HG03025 (cell line): ENCODE data around the gene RETREG1.
"Not testable (repeated sequence)": the region's sequence is repeated elsewhere in the genome, so short reads cannot be mapped to it uniquely, and the experiment has no call there.

Experiments
- ATAC-seq: cut with Tn5 transposase; IDR thresholded peaks from one replicate; pipeline ENCODE4 v1.9.1; 2021; ENCODE audit warnings: mild to moderate bottlenecking, moderate library complexity; ENCODE audit not compliant: unreplicated experiment, low FRiP score

RETREG1 gene, protein sequence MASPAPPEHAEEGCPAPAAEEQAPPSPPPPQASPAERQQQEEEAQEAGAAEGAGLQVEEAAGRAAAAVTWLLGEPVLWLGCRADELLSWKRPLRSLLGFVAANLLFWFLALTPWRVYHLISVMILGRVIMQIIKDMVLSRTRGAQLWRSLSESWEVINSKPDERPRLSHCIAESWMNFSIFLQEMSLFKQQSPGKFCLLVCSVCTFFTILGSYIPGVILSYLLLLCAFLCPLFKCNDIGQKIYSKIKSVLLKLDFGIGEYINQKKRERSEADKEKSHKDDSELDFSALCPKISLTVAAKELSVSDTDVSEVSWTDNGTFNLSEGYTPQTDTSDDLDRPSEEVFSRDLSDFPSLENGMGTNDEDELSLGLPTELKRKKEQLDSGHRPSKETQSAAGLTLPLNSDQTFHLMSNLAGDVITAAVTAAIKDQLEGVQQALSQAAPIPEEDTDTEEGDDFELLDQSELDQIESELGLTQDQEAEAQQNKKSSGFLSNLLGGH

DNA sequence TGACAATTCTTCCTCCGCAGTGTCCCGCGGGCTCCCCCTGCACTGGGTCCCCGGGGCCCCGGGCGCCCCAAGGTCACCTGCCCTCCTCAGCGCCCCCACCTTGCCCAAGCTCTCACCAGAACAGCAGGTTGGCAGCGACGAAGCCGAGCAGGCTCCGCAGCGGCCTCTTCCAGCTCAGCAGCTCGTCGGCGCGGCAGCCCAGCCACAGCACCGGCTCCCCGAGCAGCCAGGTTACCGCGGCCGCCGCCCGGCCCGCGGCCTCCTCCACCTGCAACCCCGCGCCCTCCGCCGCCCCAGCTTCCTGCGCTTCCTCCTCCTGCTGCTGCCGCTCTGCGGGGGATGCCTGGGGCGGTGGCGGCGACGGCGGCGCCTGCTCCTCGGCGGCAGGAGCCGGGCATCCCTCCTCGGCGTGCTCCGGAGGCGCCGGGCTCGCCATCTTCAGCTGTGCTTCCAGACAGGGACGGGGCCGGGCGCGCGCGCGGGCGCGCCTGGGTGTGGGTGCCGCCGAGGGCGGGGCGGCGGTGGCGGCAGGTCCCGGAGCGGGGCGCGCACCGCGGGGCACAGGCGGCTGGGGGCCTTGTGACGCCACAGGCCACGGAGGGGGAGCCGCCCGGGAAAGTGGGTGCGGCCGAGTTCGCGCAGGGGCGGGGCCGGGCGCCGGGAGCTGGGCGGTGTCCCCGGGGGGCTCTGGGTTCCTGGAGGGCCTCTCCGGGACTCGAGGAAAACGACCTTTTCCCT lies at the start of gene RETREG1:
RETREG1 (minus strand) TSS at position 462 of the 738 bp plus-strand sequence; CDS start at position 436, 26 bp downstream.
- no peak for ATAC-seq

DNA sequence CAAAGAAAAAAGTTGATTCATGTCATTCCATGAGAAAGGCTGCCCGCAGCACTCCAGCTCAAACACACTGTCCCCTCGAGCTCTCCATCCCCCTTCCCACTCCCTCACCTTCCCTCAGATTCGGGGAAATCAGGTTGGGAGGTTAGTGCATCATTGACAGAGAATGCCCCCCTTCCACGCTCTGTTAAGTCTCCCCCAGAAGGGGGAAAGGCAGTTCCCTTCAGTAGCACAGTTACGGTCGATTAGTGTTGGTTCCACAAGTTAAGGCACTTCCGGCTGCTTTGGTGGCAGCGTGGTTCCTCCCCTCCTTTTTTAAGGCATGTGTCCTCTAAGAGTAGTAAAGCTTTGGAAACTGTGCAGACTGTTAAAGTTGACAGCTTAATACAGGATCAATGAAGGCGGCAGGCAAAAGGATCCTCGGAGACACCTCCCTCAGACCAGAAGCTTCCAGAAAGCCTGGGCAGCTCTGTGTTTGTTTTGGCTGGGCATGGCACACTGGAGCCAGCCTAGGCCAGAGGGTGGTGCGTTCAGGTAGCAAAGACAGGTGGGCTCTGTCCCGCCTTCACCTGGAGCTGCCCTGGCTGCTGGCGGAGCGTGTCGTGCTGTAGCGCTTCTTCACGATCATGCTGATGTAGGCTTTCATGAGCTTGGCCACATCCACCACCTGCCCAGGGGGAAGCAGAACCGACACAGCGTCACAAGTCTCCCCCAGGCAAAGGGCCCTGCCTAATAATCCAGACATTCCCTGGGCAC lies 49.5 kb upstream of the RETREG1 start:
- no peak for ATAC-seq

DNA sequence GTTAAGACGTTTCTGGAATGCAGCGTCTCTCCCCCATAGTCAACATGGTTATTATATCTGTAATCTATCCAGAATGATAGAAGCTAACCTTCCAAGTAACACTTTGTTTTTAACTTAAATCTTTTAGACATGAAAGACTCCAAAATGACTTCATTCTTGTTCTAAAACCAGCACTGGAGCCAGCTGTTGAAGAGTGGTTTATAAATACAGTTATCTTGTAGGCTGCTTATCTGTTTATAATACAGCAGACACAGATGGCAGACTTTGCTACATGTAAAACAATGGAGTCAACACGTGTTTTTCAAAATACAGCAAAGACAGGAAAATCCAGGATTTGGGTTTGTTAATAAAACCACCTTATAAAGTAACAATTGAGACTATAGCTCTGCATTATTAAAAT lies 48.8 kb upstream of the RETREG1 start:
- ATAC-seq = no peak

DNA sequence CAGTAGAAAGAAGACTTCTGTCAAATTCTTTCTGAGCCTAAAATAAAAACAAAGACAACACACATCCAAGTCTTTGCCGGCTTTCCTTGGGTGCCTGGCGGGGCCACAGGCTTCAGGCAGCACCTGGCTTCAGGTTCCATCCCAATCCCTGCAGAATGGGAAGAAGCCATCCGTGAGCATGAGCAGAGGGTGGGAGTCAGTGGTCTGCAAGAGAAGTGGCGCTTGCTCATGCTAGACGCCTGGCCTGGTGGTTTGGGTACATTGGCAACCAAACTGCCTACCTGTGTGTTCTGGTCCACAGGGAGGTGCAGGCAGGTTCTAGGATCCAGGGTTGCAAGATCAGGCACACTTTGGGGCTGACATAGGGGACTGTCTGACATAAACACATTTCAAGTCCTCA lies 47.6 kb upstream of the RETREG1 start:
- no peak for ATAC-seq

DNA sequence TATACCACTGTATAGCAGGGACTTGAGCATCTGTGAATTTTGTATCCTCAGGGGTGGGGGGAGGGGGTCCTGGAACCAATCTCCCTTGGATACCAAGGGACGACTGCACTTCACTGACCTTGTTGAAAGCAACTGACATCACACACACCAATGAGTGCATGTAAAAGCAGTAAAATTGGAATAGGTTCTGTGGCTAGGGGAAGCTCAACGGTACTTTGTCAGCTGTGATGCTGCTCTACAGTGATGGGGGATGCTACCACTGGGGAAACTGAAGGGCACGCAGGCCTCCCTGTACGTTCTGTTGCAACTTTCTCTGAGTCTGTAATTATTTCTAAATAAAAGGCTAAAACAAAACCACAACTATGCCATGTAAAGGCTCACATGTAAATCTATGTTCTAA lies 47.0 kb upstream of the RETREG1 start:
- no peak for ATAC-seq

DNA sequence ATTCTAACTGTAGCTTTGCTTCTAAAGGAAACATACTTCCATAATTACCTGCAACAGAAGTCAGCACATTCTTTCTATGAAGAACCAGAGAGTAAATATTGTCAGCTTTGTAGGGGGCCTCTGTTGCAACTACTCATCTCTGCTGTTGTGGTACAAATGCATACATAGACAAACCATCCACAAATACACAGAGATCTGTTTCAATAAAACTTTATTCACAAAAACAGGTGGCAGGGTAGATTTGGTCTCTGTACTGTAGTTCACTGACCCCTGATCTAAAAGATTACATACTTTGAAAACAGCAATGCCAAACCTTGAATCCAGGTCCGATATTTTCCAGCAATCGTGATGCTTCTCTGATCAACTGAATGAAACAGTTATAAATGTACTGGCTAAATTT lies 44.9 kb upstream of the RETREG1 start:
- ATAC-seq = no peak

DNA sequence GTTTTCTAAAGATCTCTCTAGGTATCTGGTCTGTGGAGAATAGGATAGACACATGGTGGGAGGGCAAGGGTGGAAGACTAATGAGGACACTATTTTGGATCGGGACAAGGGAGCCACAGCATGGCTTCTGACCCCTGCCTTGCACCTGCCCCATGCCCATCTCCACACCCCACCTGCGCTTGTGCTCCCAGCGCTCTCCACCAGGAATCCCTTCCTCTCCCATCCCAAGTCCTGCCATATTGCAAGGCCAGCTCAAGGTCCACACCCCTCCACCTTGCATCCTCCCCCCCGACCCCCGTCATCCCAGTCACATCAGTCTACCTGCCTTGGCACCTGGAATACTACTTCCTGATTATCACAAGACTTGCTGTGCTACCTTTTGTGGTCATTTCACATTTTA lies 44.2 kb upstream of the RETREG1 start:
- no peak for ATAC-seq

DNA sequence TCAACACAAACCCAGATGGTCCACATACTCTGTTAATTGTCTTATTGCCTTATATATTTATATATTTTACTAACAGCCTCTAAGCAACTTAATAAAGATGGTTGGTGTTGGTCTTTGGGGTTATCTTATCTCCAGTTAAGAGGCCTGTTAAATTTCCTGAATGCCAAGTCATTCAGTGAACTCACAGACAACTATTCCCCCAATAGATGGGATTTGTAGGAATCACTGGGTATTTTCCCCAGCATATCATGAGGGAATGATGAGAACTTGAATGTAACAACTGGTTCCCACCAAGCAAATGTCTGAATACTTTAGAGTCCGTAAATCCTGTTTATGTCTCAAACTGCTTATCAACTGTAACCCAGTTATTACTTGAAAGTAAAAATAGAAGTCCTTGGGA lies 42.7 kb upstream of the RETREG1 start:
- no peak for ATAC-seq

DNA sequence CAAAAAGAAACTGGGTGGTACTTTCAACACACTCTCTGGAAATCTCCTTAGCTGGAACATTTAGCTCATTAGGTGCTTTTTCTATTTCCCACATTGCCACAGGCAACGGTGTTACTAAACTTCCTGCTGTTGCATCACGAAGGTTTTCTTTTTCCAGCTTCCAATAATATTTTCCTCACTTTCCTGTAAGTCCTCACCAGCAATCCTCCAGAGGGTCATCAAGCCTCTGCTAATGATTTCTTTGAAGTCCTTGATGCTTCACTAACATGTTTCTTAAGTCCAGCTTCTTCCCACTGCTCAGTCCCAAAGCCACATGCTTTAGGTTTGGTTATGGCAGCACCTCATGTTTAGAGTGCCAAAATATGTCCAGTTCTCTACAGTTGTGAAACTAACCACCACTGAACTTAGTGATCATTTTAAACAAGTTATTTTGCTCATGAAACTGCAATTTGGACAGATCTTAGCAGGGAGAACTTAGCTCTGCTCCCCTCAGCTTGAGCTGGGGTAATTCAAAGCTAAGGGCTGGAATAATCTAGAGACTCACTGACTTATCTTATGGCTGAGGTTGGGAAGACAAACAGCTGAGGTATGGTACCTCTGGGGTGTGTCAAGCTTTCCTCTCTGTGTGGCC lies 39.9 kb upstream of the RETREG1 start:
- no peak for ATAC-seq

DNA sequence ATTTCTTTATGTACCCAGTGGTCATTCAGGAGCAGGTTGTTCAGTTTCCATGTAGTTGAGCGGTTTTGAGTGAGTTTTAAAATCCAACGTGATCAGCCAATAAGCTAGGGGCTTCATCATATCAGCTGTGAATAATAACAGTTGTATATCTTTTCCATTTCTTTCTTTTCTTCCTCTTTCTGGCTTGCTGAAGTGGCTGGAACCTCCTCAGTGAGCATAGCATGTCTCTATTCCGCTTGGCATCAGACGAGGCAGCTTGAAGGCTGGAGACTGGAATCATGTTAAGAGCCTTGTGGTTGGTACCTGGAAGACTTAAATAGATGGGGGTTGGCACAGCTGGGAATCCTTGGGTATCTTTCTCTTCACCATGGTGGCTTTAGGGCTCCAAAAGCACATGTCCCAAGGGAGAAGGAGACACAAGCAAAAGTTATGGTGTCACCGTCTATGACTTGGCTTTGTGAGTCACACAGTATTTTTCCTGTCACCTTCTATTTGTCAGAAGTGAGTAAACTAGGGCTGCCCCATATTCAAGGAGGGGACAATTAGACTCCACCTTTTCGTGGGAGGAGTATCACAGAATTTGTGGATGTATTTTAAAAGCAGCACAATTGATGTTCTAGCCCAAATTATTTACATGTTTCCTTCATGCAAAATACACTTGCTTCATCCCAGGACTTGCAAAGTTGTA lies 38.0 kb upstream of the RETREG1 start:
- ATAC-seq = no peak

DNA sequence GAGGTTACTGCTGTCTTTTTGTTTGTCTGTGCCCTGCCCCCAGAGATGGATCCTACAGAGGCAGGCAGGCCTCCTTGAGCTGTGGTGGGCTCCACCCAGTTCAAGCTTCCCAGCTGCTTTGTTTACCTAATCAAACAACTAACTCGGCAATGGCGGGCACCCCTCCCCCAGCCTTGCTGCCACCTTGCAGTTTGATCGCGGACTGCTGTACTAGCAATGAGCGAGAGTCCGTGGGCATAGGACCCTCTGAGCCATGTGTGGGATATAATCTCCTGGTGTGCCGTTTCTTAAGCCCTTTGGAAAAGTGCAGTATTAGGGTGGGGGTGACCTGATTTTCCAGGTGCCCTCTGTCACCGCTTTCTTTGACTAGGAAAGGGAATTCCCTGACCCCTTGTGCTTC lies 31.9 kb upstream of the RETREG1 start:
- ATAC-seq = not testable (repeated sequence)

DNA sequence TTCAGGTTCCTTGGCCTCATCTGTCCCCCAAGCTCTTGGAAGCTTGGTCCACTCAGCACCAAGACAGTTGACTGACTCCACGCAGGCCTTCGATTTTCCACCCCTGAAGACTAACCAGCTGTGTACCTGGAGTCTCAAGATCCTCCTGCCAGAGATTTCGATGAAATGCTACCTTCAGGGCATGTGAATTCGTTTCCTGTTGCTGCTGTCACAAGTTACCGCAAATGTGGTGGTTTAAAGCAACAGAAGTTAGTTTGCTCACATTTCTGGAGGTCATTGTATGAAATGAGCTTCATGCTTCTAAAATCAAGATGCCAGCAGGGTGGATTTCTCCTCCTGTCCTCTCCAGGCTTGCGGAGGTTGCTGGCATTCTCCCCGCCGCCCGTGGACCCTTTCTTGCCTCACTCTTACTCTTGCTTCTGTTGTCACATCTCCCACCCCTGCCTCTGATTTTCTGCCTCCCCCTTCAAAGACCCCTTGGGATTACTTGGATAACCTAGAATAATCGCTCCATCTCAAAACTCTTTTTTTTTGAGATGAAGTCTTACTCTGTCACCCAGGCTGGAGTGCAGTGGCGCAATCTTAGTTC lies 27.6 kb upstream of the RETREG1 start:
- no peak for ATAC-seq

DNA sequence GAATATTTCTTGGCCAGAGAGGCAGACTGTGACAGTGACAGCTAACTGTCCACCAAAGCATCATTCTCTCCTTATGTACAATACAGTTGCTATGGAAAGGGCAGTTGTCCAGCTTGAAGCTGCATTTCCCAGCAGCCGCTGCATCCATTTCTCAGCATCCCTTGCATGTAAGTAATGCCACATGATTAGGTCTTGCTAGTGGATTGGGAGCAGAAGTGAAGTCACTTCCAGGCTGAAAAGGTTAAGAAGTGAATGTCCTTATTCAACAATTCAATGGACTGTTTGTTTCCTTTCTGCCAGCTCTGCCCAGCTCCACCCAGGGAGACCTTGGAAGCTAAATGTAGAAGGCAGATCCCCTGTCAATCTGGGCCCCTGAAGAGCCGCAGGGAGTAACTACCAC lies 26.1 kb upstream of the RETREG1 start:
- no peak for ATAC-seq

DNA sequence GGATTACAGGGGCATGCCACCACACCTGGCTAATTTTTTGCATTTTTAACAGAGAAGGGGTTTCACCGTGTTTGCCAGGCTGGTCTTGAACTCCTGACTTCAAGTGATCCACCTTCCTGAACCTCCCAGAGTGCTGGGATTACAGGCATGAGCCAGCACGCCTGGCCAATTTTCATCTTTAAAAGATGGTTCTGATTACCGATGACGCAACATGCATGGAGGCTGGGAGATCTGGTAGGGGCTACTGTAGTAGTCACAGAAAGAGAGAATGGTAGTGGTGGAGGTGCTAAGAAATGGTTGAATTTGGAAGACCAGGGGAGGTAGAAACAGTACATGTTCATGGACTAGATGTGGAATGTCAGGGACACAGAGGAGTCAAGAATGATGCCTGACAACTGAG lies 22.4 kb upstream of the RETREG1 start:
- ATAC-seq = no peak

DNA sequence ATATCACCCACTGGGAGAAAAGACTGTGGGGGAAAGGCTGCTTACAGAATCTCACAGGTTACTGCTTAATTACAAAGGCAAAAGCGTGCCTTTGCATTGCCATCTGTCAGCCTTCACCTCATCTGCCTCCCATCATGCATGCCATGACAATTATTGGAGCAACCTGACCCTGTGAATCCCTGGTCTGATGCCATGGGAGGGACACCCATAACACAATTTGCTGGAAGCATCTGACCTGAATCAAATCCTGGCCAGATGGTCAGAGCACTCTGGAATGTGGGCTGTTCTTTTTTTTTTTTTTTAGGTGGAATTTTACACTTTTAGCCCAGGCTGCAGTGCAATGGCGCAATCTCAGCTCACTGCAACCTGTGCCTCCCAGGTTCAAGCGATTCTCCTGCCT lies 11.6 kb upstream of the RETREG1 start:
- ATAC-seq = no peak

DNA sequence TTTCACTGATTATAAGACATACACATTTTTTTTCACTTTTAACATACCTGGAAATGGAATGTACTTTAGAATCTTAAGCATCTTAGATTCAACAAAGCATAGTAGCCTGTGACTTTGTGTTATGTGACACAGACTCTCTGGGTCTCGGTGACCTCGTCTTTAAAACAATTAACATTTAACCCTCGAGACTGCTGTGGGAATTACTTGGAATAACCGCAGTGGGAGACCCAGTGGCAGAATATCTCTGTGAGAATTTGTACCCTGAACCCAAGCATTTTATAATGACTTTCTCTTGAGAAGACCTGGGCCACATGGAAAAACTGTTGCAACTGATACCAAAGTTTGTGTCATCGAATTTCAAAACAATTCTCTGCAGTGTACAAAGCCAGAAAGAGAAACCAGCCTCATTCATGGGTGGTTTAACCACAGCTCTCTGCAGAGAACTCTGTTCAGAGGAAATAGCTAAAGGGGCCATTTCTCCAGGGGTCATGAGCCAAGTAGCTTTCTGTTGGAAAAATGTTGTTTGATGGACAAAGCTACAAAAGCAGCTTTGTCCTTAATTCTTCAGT lies 10.0 kb upstream of the RETREG1 start:
- peak; percentile 60 for ATAC-seq

DNA sequence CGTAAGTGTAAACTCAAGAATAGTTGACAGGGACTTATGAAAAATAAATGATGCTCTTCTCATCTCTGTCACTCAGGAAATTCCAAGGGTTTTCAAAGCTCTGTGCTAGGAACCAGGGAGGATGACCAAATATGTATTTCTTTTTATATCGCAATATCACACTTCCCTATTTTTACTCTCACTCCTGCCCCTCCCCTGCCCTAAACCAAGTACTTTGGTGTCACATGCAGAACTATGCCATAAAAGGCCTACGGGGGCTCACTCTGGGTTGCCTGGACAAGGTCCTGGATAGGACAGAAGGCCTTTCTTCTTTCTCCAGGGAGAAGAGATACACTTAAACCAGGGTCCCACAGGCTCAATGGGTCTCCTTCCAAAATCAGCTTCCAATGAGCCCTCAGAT lies 8.3 kb upstream of the RETREG1 start:
- no peak for ATAC-seq

DNA sequence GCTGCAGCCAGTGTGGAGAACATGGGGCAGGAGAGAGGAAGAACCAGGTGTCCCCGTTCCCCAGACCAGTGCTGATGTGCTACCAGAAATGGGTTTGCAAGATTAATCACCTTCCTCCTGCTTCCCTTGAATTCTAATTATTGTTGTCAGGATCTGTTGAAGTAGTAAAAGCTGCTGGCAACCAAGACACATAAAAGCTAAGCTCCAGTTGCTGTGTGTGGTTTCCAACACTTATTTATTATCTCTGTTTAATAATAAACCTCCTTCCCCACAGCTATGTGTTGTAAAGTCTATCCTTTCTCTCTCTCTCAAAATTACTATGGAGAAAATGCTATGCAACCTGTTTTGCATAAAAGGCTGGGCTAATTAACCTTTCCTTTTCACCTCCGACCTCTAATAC lies 2.3 kb upstream of the RETREG1 start:
- ATAC-seq = no peak

DNA sequence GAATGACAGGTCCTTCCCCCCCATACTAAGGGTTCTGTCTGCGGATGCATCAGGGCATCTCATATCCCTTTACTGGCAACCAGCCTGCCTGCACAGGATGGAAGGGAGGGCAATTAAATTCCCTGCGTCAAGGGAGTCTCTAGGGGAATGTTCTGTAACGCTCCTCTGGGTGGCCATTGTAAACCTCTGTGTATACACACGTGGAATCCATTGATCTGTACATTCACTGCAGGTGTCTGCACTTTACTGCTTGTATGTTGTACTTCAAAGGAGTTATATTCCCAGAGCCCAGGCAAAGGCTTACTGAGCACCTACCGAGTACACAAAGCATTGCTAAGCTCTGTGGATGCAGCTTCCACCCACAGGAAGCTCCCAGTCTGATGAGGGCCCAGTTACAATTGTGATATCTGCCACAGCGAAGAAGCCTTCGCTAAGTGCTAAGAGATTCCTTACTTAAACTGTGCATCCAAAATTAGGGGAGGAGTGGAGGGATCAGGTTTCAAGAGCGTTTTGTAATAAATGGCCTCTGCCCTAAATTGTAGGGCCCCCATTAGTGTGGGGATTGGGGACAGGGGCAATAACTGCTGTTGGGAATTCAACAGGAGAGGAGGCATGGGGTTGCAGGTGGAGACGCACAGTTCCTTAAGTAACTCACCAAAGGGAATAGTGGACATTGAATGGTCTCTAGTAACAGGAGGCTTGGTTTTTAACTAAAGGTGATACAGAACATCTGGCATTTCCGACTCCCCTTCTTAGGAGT lies 1.5 kb upstream of the RETREG1 start:
- no peak for ATAC-seq
